ENCODE results near the gene DLGAP4.
"Not testable (repeated sequence)": the region's sequence is repeated elsewhere in the genome, so short reads cannot be mapped to it uniquely, and the experiment has no call there.

The DLGAP4 gene

GRCh38 chr20:36547186-36548005 is 241.3 kb downstream of the DLGAP4 start:
- DNase-seq: no peak

DNA sequence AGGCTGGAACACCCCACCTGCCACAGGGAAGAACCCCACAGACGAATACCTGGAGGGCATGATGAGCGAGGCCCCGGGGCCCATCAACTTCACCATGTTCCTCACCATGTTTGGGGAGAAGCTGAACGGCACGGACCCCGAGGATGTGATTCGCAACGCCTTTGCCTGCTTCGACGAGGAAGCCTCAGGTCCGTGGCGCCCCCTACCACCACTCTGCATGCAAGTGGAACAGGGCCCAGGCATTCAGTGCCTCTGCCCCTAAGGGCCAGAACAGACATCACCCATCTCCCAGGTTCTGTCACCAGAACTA is 241.8 kb downstream of the DLGAP4 start:
- peak; percentile 19 for DNase-seq

DNA sequence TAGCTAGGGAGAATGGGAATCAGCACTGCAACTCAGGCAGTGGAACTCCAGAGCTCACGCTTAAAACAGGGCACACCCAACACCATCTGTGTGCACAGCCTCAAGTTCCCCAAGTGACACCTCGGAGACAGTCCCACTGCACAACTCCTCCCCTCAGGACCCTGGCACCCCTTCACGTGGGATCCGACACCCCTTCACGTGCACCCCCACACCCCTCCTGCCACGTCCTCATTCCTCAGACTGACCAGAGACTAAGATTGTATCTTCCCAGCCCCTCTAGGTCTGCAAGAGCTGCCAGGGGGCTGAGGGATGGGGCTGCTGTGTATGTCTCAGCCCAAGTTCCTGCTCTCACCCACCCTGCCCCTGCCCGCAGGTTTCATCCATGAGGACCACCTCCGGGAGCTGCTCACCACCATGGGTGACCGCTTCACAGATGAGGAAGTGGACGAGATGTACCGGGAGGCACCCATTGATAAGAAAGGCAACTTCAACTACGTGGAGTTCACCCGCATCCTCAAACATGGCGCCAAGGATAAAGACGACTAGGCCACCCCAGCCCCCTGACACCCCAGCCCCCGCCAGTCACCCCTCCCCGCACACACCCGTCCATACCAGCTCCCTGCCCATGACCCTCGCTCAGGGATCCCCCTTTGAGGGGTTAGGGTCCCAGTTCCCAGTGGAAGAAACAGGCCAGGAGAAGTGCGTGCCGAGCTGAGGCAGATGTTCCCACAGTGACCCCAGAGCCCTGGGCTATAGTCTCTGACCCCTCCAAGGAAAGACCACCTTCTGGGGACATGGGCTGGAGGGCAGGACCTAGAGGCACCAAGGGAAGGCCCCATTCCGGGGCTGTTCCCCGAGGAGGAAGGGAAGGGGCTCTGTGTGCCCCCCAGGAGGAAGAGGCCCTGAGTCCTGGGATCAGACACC is 242.8 kb downstream of the DLGAP4 start:
- DNase-seq: no peak

- no peak for DNase-seq
These were observed 243.4 kb downstream of the DLGAP4 start for GRCh38 chr20:36549628-36549941.

DNA sequence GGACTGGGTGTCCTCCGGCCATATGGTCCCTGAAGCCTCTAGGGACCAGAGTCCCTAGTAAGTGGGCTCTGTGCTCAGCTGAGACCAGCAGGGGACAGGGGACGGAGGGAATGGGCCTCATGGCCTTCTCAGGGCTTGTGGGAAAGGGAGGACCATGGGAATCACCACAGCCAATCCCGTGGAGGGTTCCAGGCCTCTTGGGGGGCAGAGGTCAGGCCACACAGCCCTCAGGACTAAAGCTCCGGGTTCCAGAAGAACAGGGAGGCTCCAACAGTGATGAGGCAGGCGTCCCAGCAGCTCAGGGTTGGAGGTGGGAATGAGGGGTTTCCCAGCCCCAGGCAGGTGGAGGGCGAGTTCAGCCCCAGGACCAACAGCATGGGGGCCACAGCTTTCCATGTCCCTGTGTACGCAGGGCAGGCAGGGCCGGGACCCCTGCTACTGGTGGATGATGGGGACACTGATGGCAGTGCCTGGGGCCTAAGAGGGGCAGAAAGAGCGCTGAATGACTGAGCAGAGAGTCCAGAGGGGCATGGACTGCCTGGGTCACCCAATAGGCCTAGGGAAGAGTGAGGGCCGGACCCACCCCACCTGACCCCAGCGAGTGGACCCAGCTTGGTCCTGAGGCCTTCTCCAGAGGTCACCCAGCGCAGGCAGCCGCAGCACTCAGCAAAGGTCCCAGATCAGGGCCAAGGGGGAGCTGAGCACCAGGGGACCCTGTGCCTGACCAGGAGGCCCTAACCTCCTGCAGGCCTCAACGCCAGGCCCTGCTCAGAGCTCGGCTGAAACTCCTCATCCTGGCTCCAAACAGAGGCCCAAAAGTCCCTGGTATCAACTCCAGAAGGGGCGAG is 244.0 kb downstream of the DLGAP4 start:
- no peak for DNase-seq

- DNase-seq: no peak
These were observed 244.7 kb downstream of the DLGAP4 start for GRCh38 chr20:36550790-36551299.

- no peak for DNase-seq
These were observed 249.1 kb downstream of the DLGAP4 start for GRCh38 chr20:36555248-36555647.

GRCh38 chr20:36562724-36563123 is 256.6 kb downstream of the DLGAP4 start:
- DNase-seq: no peak

DNA sequence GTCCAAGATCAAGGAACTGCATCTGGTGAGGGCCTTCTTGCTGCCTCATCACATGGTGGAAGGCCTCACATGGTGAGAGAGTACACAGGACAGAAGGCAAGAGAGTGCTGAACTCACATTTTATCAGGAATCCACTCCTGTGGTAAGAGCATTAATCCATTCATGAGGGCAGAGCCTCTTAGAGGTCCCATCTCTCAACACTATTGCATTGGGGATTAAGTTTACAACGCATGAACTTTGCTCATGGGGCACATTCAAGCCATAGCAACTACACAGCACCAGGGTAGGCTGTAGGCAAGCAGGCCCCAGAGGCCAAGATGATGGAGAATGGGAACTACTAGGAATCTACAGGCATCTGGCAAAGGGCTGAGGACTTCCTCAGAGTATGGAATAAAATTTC is 257.2 kb downstream of the DLGAP4 start:
- no peak for DNase-seq

DNA sequence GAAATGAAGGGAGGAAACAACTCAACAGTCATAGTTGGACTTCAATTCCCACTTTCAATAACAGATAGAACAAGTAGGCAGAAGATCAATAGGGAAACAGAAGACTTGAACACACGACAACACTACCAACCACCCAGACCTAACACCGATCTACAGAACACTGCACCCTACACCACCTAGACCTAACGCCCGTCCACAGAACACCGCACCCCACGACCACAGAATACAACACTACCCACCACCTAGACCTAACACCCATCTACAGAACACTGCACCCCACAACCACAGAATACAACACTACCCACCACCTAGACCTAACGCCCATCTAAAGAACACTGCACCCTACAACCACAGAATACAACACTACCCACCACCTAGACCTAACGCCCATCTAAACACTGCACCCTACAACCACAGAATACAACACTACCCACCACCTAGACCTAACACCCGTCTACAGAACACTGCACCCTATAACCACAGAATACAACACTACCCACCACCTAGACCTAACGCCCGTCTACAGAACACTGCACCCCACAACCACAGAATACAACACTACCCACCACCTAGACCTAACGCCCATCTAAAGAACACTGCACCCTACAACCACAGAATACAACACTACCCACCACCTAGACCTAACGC is 258.1 kb downstream of the DLGAP4 start:
- not testable (repeated sequence) for DNase-seq

GRCh38 chr20:36564726-36565121 is 258.6 kb downstream of the DLGAP4 start:
- DNase-seq: not testable (repeated sequence)

DNA sequence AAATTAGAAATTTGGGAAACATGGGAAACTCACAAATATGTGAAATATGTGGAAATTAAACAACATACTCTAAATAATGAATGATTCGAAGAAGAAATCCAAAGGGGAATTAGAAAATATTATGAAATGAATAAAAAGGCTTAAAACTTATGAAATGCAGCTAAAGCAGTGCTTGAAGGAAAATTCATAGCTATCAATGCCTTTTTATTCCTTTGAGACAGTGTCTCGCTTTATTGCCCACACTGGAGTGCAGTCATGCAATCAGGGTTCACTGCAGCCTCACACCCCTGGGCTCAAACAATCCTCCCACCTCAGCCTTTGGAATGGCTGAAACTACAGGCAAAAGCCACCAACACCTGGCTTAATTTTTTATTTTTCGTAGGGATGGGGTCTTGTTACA is 259.4 kb downstream of the DLGAP4 start:
- DNase-seq: no peak

- DNase-seq: no peak
These were observed 263.8 kb downstream of the DLGAP4 start for GRCh38 chr20:36569847-36570429.

DNA sequence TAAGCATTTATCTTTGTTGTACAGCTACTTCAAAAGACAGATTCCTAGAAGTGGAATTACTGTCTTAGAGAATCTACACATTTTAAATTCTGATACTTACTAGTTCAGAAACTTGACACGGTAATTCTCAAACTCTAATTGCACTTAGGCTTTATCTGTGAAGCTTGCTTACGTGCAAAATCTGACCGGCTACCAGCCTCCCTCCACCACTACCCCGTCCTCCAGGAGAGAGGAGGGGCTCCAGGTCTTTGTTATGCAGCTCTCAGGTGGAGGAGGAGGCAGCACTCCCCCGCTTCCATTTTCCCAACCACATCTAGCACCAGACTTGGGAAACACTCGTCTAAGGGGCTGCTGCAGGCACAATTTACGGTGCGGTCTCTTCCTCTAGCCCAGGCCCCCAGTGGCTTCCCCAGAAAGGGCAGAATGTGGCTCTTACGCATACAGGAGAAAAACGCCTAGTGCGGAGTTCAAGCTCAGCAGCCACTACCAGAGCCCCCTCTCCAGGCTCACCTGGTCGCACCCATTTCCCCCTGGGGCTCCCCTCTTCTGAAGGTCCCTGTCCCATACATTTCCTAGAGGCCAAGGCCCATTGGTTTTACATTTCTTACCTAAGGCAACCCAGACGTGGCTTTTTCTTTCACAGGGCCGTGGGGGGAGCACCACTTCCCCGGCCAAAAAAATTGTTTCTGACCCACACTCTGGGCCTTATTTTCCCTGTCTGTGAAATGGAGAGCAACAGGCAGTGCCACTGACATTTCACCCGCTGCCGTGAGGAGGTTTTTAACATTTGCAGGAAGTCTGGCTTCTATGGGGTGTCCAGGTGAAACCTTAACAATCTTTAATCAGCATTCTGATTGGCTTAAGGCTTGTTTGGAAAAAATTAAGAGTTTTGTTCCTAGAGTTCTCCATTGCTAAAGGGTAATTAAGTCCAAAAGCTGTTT is 265.7 kb downstream of the DLGAP4 start:
- peak; percentile 42 for DNase-seq

DNA sequence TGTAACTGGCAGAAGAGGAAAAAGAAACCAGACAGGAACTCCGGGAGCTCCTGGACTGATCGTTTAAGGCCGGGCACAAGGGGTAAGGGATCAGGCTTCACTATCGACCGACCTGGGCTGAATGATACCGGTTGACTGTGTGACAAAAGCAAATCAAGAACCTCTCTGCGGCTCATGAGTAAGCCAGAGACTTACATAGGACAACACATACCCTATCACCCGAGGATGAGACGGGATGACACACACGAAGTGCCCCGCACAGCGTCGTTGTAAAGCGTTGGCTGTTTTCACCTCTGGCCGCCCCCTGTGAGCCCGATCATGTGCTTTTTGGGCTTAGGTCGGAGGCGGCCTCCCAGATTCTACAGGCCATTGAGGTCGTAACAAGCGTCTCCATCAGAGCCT is 266.6 kb downstream of the DLGAP4 start:
- peak; percentile 67 for DNase-seq

DNA sequence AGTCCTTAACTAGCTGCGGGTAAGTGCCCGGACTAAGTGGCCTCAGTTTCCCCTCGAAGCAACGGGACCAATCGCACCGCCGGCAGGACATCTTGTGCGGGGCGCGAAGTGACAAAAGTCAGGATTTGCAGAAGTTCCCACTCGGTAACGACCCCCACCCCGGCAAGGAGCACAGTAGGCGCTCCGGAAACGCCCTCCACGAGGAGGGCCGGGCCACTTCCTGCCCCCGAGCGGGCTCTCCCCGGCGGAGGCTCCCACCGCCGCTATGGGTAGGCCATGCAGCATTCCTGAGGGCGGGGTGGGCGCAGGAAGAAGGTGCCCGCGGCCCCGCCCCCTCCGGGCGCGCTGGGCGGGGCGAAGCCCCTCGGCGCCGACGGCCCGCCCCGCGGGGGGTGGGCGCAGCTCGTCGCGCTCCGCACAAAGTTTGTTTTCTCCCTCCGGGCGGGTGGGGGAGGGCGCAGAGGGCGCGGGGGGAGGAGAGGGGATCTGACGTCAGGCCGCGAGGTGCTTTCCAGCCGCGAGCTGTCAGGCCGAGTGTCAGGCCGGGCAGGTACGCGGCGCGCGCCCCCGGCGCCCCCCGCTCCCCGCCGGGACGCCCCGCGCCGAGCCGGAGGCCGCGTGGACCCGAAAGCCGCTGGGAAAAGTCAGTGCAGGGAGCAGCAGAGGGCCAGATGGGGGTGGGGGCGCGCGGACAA is 267.1 kb downstream of the DLGAP4 start, which contains the start of gene TGIF2:
Gene TGIF2, plus strand, starts transcription at position 495 of the 695 bp plus-strand sequence. CDS start 5,178 bp downstream, outside the sequence.
- DNase-seq: peak; percentile 91

GRCh38 chr20:36573798-36574365 is 267.7 kb downstream of the DLGAP4 start:
- peak; percentile 59 for DNase-seq

DNA sequence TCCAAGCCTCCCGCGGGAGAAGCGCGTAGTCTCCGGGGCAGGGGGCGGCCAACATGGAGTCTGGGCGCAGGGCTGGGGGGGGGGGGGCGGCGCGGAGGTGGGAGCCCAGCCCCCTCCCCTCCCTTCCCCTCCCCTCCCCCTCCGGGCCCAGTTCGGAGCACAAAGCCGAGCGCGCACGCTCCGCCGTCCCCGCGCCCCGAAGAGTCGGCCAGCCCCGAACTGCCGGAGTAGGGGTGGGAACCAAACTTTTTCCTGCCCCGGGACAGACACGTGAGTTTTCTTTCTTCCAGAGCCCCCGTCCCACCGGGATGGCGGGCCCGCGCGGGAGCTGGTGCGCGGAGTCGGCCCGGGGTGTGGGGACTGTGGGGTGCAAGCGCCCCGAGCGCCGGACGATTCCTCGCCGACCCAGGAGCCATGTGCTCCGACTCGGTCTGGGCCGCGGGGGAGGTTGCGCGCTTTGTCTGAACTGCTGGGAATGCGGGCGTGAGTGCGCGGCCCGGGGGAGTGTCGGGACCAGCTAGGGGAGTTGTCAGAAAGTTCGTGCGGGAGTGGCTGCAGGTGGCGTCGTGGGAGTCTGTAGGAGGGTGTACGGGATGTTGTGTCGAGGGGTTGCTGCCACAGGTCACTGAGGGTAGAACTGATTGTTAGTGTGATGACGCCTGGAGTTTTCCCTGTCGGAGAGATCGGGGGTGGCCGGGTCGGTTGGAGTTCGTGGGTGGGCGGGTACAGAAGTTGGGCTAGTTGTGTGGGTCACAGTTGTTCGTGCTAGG is 268.4 kb downstream of the DLGAP4 start:
- DNase-seq: peak; percentile 54

GRCh38 chr20:36576081-36576445 is 269.9 kb downstream of the DLGAP4 start:
- no peak for DNase-seq

Measured in hematopoietic multipotent progenitor cell treated with erythropoietin and hydrocortisone succinate and interleukin-3 and kit ligand, for 6 days (in vitro differentiated cells).